Hepatocyte (in vitro differentiated cells): ENCODE measurements around the gene SRC. TPM values are rescaled to one million over a fixed set of nuclear protein-coding genes. Genes with fewer than 3 reads are reported as not detected.
A peak's percentile ranks its signal among the peaks of the same experiment; 100 is the strongest.
"Not testable (repeated sequence)": the region's sequence is repeated elsewhere in the genome, so short reads cannot be mapped to it uniquely, and the experiment has no call there.

Source experiments
- DNase-seq: peaks from one replicate; pipeline ENCODE4 v3.0.0-alpha.2; 2016; ENCODE audit warnings: low spot score
- H2AFZ ChIP-seq: fragments of 200-600 bp; sonication (generic); 2 replicates; pipeline ENCODE4 v1.6.0; 2016; ENCODE audit warnings: antibody characterized with exemption, mild to moderate bottlenecking
- H3K27ac ChIP-seq: fragments of 200-600 bp; sonication (generic); 2 replicates; pipeline ENCODE4 v1.5.1; 2016; ENCODE audit warnings: mild to moderate bottlenecking
- H3K27me3 ChIP-seq: fragments of 200-600 bp; sonication (generic); 2 replicates; pipeline ENCODE4 v1.6.1; 2016
- H3K36me3 ChIP-seq: fragments of 200-600 bp; sonication (generic); replicated peaks from 2 replicates; pipeline ENCODE4 v1.5.1; 2016; ENCODE audit warnings: low read depth; ENCODE audit not compliant: insufficient read depth
- H3K4me1 ChIP-seq: fragments of 200-600 bp; sonication (generic); 2 replicates; pipeline ENCODE4 v1.5.1; 2016; ENCODE audit warnings: mild to moderate bottlenecking, moderate library complexity; ENCODE audit not compliant: insufficient read depth
- H3K4me2 ChIP-seq: fragments of 200-600 bp; sonication (generic); 2 replicates; pipeline ENCODE4 v1.6.0; 2016
- H3K4me3 ChIP-seq: fragments of 200-600 bp; sonication (generic); 2 replicates; pipeline ENCODE4 v1.5.1; 2016; ENCODE audit warnings: mild to moderate bottlenecking
- H3K79me2 ChIP-seq: fragments of 200-600 bp; sonication (generic); 2 replicates; pipeline ENCODE4 v1.6.0; 2017; ENCODE audit warnings: mild to moderate bottlenecking
- H3K9me2 ChIP-seq: fragments of 200-600 bp; sonication (generic); replicated peaks from 2 replicates; pipeline ENCODE4 v1.6.0; 2017; ENCODE audit warnings: mild to moderate bottlenecking; ENCODE audit not compliant: insufficient read depth
- H3K9me3 ChIP-seq: fragments of 200-600 bp; sonication (generic); 2 replicates; pipeline ENCODE4 v1.5.1; 2016; ENCODE audit warnings: low read depth, mild to moderate bottlenecking
- H4K20me1 ChIP-seq: fragments of 200-600 bp; sonication (generic); 2 replicates; pipeline ENCODE4 v1.6.0; 2016; ENCODE audit warnings: mild to moderate bottlenecking; ENCODE audit not compliant: insufficient read depth, poor library complexity, severe bottlenecking
- EZH2 ChIP-seq: fragments of 200-600 bp; sonication (generic); IDR thresholded peaks from 2 replicates; pipeline ENCODE4 v1.6.1; 2016; ENCODE audit warnings: antibody characterized with exemption, mild to moderate bottlenecking, borderline replicate concordance
- EZH2phosphoT487 ChIP-seq: fragments of 200-600 bp; sonication (generic); IDR thresholded peaks from one replicate; pipeline ENCODE4 v1.6.1; 2018; ENCODE audit warnings: antibody characterized with exemption, mild to moderate bottlenecking, low read depth, moderate library complexity; ENCODE audit not compliant: unreplicated experiment, severe bottlenecking
- WGBS: methylation state at CpG from one replicate; pipeline ENCODE4 v1.1.6; 2016; ENCODE audit warnings: low lambda C conversion rate; ENCODE audit errors: missing lambda C conversion rate; 5-methylcytosine and 5-hydroxymethylcytosine counted together
- polyA plus RNA-seq: library from polyadenylated mRNA; unstranded; fragments of >200 nt; fragmentation: Nextera tagmentation; extraction: Ambion mirVana; gene quantifications from 2 replicates; pipeline ENCODE4 v1.2.1, GENCODE V29; 2016
- total RNA-seq: library from RNA; depleted of rRNA; stranded (reverse); fragments of >200 nt; gene quantifications from 2 replicates; pipeline ENCODE4 v1.2.3, GENCODE V29; 2014
- TF ChIP-seq, protein P1 (sequence below): fragments of 200-600 bp; sonication (generic); IDR thresholded peaks from 2 replicates; pipeline ENCODE4 v1.5.1; 2016; ENCODE audit warnings: antibody characterized with exemption, mild to moderate bottlenecking; ENCODE audit not compliant: poor library complexity

SRC gene
- total and polyA plus RNA-seq, 2 experiments from 2014 or later = 55.1 to 69.8 TPM

DNA sequence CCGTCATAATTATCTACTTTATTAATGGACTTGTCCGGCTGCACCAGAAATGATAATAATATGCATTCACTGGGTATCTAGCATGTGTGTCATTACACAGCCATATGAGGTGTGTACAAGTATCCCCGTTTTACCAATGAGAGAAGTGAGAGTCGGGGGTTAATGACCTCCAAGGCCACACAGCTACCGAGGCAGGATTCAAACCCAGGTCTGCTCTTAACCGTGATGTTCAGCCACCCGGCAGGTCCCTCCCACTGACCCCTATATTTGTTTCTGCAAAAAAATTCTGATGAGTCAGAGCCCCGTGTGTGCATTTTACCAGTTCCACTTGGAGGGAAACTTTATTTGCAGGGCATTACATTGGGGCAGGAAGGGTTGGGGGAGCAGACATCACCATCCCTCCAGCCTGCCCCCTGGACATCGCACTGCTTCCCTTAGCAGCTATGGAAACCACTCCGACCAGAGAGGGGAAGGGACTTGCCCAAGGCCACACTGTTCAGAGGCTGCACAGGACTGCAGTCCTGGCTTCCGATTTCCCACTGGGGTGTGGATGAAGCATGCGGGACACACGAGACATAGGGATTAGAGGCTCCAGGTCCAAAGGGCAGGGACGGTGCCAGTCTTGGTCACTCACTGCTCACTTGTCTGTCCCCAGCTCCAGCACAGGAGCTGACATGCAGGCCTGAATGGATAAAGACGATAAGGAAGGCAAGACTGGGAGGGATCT, 10.1 kb upstream of the SRC start:
- Histone ChIP-seq H3K4me3 (no peak overlapping the region), H3K79me2 (no peaks in the 10 kb centered on the region), H3K4me1 (peaks cover 25% of the 10 kb centered on the region), H3K27me3 (no peaks in the 10 kb centered on the region), H3K4me2 (no peak overlapping the region), H2AFZ (no peak overlapping the region), H4K20me1 (no peaks in the 10 kb centered on the region), H3K9me3 (no peaks in the 10 kb centered on the region), H3K27ac (peak overlapping the region; percentile 44), H3K9me2 (no peaks in the 10 kb centered on the region), H3K36me3 (no peaks in the 10 kb centered on the region)
- TF ChIP-seq EZH2 (no peak), EZH2phosphoT487 (no peak)
- TF ChIP-seq, protein P1, sequence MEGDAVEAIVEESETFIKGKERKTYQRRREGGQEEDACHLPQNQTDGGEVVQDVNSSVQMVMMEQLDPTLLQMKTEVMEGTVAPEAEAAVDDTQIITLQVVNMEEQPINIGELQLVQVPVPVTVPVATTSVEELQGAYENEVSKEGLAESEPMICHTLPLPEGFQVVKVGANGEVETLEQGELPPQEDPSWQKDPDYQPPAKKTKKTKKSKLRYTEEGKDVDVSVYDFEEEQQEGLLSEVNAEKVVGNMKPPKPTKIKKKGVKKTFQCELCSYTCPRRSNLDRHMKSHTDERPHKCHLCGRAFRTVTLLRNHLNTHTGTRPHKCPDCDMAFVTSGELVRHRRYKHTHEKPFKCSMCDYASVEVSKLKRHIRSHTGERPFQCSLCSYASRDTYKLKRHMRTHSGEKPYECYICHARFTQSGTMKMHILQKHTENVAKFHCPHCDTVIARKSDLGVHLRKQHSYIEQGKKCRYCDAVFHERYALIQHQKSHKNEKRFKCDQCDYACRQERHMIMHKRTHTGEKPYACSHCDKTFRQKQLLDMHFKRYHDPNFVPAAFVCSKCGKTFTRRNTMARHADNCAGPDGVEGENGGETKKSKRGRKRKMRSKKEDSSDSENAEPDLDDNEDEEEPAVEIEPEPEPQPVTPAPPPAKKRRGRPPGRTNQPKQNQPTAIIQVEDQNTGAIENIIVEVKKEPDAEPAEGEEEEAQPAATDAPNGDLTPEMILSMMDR = no peak
- WGBS = 68% methylated on average over 15 of the region's 15 CpGs
- no peak for DNase-seq

DNA sequence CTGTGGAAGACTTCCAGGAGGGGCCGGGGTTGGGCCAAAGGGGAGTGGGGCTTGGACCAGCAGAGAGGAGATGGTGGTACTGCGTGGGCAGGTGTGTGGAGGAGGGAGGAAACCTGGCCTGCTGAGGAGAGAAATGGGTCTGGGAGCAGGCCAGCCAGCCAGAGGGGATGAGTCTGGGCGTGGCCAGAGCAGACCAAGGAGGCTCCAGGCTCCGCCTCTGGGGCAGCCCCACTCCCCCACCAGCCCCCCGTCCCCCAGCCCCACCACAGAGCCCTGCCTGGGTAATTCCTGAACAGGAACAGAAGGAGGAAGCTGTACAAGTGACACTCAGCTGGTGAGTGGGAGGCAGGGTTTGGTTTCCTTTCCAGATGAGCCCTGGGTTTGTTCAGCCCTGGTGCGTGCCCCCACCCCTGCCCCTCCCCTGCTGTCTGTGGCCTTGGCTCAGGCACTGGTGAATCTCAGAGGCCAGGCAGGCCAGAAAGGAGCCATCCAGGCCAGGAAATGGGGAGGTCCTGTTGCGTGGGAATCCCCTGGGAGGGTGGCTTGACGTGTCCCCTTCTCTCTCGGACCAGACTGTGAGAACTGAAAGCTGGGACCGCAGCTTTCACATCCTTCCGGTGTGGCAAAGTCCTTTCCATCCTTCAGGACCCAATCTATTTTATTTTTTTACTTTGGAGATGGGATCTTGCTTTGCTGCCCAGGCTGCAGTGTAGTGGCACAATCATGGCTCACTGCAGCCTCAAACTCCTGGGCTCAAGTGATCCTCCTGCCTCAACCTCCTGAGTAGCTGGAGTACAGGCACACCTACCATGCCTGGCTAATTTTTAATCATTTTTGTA, 9.4 kb upstream of the SRC start:
- 64% methylated on average over 7 of the region's 11 CpGs for WGBS
- no peaks in the 10 kb centered on the region for H3K79me2 ChIP-seq
- H3K36me3 ChIP-seq = no peaks in the 10 kb centered on the region
- no peaks in the 10 kb centered on the region for H3K9me3 ChIP-seq
- no peak for TF ChIP-seq EZH2phosphoT487
- no peak for TF ChIP-seq EZH2
- TF ChIP-seq, protein P1 = no peak
- H3K27me3 ChIP-seq = no peaks in the 10 kb centered on the region
- H2AFZ ChIP-seq = no peak overlapping the region
- H3K4me2 ChIP-seq = no peak overlapping the region
- H3K4me1 ChIP-seq = peaks cover 21% of the 10 kb centered on the region
- peak; percentile 44 for DNase-seq
- H3K9me2 ChIP-seq = no peaks in the 10 kb centered on the region
- H3K4me3 ChIP-seq = no peak overlapping the region
- H4K20me1 ChIP-seq = no peaks in the 10 kb centered on the region
- peak overlapping the region; percentile 44 for H3K27ac ChIP-seq

DNA sequence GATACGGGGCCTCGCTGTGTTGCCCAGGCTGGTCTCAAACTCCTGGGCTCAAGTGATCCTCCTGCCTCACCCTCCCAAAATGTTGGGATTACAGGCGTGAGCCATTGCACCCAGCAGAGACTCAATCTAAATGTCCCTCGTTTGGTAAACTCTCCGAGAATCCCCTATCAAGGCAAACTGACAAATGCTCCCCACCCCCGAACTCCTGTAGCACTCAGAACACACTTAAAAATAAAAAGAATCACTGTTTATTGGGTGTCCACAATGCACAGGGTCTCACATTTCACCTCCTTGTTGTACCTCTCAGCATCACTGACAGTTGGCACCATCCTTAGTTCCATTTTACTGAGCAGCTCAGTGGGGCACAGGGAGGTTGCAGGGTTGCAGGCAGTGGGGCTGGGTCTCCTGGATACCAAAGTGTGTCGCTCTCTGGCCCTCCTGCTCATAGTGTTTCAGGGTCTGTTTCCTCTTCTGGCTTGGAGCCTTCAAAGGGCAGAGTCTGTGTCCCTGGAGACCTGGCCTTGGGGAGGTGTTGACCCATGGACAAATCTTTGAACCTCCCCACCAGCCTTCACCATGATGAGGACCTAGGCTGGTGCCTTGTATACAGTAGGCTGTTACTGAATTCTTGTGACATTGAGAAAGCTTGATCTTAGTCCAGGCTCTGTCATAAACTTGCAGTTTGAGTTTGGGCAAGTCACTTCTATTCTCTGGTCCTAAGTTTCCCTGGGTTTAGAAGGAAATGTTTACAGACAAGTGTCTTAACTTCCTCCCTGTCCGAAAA, 8.5 kb upstream of the SRC start:
- Histone ChIP-seq H3K9me2 (no peaks in the 10 kb centered on the region), H3K27ac (peak overlapping the region; percentile 44), H3K4me3 (no peak overlapping the region), H3K4me1 (peaks cover 17% of the 10 kb centered on the region), H3K79me2 (no peaks in the 10 kb centered on the region), H3K27me3 (no peaks in the 10 kb centered on the region), H3K9me3 (no peaks in the 10 kb centered on the region), H4K20me1 (no peaks in the 10 kb centered on the region), H3K36me3 (no peaks in the 10 kb centered on the region), H3K4me2 (no peak overlapping the region), H2AFZ (no peak overlapping the region)
- no peak for DNase-seq
- WGBS = 60% methylated on average over 8 of the region's 8 CpGs
- TF ChIP-seq, protein P1 = no peak
- no peak for TF ChIP-seq EZH2
- TF ChIP-seq EZH2phosphoT487 = no peak

DNA sequence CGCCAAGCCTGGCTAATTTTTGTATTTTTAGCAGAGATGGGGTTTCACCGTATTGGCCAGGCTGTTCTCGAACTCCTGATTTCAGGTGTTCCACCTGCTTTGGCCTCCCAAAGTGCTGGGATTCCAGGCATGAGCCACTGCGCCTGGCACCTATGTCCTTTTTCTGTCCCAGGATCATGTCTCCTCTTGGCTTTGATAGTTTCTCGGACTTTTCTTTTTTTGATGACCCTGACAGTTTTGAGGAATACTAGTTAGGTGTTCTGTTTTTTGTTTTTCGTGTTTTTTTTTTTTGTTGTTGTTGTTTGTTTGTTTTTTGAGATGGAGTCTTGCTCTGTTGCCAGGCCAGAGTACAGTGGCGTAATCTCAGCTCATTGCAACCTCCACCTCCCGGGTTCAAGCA, 7.6 kb upstream of the SRC start:
- H3K27ac ChIP-seq, H4K20me1 ChIP-seq, H3K79me2 ChIP-seq, H3K4me2 ChIP-seq, H3K27me3 ChIP-seq, H3K36me3 ChIP-seq, DNase-seq, H3K9me3 ChIP-seq, H3K9me2 ChIP-seq, H3K4me3 ChIP-seq, H2AFZ ChIP-seq: not testable (repeated sequence)
- H3K4me1 ChIP-seq = peaks cover 21% of the 10 kb centered on the region
- WGBS = 97% methylated on average over 8 of the region's 8 CpGs
